Activated CD4-positive, CD25-positive, alpha-beta regulatory T cell treated with anti-CD3 and anti-CD28 coated beads, Interleukin-2, amount 50 U/mL, for 72 hours (primary cell): ENCODE data around the gene PTHLH.

Experiments
- DNase-seq: peaks from one replicate; pipeline ENCODE4 v3.0.0; 2021

The PTHLH gene

DNA sequence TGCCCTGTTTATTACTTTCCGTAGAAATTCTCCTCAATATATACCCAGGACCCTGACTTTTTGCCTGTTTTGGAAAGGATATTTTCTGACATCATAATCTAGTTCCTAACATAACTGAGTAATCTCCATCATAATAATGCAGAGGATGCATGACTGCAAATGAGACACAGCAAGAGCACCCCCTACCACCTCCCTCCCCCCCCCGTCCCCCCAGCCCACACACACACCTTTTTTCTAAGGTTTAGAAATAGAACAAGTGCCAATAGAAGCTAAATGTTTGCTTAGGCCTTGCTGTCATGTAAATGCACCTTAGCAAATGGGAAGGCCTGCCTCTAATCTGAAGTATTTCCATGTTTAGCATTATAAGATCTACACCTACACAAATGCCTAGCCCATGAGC lies at the start of gene PTHLH:
TSS of gene PTHLH (minus strand) at position 13 of the 400 bp plus-strand sequence. CDS start 3,239 bp downstream, outside the sequence.
- DNase-seq: no peak

DNA sequence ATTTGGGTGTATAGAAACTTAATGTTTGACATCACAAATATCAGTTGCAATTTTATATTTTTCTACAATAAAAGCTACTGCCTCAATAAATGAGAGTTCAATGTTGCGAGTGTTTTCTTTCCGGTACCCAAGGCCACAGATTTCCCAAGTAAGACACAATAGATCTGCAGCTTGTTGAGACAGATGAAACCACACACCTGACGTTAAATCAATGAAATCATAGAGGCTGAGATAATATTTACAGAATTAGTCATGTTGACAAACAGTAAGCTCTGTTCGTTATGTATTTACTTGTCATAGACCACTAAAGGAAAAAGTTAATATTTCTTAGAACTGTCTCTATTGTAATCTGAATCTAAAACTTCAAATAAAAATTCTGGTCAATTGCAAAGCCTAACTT lies 49.2 kb upstream of the PTHLH start:
- no peak for DNase-seq

DNA sequence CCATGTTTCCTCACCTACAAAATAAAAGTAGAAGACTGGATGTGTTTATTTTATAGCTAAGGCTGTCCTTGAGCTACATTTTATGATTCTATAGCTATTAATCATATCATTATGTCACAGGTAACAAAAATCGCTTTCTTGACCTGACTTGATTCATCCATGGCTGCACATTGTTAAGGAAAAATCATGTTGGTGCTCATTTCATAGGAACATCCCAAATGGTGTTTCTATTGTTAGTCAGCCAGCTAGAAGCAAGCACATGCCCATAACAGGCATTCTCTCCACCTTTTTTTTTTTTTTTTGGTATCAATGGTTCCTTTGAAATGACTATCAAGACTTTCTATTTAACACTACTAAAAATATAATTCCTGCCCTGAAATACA lies 45.3 kb upstream of the PTHLH start:
- DNase-seq: no peak

DNA sequence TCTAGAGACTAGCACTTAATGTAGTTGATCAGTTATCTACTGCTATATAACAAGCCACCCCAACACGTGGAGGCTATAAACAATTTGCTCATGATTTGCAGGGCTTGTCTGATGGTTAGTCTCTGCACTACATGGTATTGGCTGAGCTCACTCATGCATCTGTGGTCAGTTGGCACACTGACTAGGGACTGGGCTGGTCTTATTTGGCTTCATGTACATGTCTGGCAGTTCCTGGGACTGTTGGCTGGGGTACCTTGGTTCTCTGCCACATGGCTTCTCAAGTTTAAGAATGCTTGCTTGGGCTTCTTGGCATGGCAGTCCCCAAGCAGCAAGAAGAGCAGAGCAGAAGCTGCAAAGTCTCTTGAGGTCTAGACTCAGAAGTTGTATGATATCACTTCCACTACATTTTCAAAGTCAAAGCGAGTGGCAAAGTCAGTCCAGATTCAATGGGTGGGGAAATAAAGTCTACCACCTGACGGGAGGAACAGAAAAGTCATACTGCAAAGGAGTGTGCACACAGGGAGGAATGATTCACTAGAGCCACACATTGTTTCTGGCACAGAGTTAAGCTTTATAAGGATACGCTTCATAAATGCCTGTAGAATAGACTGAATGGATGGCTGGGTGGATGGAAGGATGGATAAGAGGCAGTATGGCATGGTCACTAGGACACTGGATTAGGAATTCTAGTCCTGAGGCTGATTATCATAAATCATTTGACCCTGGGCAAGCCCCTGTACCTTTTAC lies 44.8 kb upstream of the PTHLH start:
- DNase-seq: no peak

DNA sequence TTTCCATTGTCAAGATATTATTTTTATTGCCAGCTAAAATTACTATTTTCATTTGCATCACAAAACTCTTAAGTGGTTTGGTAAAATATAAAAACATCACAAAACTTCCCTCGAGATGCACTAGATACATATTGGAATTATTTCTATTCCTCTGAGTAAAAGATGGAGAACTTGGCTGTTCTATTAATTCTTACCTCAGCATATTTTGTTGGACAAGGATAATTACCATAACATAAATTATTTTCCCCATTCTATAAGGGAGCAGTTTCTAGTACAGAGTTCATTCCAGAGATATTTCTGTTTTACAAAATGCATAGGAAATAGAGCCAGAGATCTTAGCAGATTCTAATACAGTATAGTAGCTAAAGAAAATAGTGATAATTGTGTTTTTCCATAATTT lies 42.6 kb upstream of the PTHLH start:
- DNase-seq: no peak

DNA sequence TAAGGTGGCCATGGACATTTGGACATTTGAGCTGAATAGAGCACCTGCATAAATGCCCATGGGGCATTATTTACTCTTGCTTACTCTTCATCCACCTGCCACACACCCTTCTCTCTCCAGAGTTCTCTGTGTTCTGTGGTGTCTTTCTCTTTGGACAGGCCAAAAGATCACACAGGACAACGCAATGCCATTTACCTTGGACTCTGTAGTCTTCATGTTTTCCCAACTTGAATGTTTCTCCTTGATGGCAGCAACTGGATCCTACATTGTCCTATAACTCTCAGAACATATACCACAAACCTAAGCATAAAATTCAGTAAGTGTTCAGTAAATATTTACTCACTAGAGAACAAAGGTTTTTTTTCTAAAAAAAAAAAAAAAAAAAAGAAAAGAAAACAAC lies 41.7 kb upstream of the PTHLH start:
- no peak for DNase-seq

DNA sequence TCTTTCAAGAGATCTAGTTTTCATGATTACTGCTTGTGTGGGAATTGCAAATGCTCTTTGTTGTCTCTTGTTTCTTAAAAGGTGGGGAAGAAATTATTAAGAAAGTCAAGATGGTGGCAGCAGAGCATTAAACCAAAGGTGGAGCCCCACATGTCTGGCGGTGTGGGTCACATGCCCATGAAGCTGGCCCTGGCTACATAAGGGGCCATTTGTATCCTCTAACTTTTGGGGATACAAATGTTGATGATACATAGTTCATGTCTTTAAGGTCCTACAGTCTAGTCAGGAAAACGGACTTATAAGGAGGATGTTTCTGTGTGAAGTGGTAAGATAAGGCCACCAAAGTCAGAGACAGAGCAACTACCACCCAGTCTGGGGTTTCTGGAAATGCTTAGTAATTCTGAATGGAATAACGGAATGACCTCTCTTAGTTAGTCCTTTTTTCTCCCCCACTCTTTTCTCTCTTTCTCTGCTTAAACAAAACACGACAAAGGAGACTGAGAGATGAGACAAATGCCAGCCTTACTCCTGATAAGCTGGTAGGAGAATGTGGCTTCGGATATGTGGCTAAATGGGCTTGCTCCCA lies 39.9 kb upstream of the PTHLH start:
- DNase-seq: no peak

DNA sequence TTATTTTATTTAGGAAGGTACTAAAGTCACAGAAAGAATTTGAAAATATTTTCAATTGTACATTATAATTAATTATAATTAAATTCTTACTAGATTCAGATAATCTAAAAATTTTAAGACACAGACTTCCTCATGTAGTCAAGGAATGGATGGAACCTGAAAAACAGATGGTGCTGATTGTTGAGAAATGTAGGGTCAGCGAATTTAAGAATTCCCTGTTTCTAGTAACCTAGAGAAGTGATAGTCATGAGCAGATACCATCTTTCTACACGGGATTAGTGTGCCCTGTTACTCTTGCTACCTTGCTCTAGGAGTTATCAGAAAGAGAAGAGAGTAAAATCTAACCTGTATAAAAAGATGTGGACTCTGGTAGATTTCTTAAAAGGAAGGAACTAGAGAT lies 37.5 kb upstream of the PTHLH start:
- no peak for DNase-seq

DNA sequence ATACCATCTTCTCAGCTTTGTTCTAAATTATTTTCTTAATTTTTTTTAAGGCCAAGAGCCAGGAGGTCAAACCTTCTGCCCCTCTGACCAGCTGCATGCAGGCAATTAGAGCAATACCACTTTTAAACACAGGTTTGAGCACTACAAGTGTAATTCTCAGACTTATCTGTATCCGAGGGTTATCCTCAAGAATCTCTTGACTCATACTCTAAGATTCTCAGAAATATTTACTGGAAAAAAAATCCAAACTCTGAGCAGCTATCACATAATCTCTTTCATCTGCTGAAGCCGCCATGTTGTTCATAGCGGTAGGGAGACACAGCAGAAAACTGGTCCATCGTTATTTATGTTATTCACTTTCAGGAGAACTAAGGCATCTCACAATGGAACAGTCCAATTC lies 27.4 kb upstream of the PTHLH start:
- no peak for DNase-seq

DNA sequence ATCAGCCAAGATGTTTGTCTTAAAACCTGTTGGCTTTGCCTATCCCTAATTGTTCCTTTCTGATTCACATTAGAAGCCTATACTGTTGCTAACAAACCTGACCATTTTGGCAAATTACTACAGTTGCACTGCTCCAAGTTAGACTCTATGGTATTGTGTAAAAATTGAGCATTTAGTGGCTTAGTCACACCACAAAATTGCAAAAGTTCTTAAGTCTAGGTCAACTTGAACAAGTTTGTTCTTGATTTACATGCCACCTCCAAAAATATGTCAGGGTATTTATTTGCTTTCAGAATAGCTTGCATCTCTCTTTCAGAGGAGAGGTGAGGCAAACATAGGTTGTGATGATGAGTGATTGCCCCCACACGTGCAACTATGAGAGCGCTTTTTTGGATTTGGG lies 27.0 kb upstream of the PTHLH start:
- DNase-seq: no peak

DNA sequence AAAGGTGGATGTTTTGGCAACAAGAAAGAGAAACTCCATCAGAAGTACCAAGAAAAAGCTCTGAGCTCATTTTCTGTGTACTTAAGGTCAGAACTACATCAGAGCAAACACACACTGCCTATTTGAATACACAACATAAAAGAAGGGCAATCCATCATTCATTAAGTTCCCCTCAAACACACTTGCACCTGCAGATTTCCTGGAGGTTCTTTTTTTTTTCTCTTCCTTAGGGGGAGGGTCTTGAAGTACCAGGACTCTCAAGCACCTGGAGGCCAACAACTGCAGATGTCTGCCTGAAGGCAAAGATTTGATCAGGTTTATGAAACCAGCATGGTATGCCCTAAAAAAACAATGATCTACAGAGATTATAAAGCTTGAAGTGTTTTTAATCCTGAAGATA lies 26.1 kb upstream of the PTHLH start:
- no peak for DNase-seq

DNA sequence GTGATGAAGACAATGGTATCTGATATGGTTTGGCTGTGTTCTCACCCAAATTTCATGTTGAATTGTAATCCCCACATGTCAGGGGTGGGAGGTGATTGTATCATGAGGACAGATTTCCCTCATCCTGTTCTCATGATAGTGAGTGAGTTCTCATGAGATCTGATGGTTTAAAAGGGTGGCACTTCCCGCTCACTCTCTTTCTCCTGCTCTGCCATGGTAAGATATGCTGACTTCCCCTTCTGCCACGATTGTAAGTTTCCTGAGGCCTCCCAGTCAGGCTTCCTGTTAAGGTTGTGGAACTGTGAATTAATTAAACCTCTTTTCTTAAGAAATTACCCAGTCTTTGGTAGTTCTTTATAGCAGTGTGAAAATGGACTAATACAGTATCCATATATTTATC lies 25.6 kb upstream of the PTHLH start:
- DNase-seq: no peak

DNA sequence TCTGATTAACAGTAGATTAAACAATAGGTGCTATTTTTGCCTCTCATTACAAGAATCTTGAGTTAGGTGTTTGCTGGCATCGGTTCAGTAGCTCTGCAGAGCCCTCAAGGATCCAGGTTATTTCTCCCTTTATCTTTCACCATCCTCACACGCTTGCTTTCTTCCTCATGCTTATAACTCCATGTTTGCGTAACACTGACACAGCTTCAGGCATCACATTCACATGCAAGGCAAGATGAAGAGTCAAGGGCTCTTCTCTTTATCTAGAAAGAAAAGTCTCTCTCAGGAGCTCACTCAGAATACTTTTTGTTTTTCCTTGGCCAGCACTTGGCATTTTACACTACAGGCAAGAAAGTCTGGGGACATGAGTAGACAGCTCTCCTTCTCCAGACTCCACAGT lies 24.2 kb upstream of the PTHLH start:
- no peak for DNase-seq

DNA sequence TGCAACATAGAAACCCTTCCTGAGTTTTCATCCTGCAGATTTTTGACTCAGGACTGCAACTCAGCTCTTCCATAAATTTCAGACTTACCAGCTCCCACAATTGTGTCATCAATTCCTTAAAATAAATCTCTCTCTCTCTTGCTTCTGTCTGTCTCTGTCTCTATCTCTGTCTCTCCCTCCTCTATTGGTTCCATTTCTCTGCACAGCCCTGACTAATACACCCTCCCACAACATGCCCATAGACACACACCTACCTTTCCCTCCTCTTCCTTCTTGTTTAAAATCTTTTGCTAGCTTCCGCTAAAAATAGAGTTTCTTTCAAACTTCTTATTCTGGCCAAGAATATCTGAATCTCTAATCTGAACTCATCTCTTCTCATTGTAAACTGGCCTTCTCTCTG lies 22.9 kb upstream of the PTHLH start:
- no peak for DNase-seq

DNA sequence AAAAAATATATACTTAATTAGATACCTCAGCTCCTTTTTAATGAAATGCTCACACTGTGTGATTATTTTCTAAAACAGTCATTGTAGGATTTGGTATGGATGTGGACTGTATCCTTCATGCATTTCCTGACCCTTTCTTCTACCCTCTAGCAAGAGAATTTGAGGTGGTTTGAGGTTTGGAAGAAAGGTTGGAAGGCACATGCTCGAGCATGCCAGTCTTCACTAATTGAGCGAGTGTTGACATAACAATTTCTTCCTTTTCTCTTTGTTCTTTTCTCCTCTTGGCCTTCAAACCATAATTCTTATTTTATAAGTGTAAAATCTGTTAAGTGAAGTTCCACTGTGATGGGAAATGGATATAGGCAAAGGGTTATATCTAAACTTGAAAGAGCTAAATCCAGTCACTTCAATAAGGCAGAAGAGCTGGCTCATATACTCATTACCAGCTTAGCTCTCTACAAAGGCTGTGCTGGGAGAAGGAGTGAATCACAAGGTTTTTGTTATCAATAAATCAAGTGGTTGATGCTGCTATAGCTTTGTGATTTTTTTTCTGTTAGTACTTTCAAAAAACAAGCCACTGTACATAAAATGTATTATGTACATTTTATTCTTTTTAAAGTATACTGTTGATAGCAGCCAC lies 16.2 kb upstream of the PTHLH start:
- no peak for DNase-seq

DNA sequence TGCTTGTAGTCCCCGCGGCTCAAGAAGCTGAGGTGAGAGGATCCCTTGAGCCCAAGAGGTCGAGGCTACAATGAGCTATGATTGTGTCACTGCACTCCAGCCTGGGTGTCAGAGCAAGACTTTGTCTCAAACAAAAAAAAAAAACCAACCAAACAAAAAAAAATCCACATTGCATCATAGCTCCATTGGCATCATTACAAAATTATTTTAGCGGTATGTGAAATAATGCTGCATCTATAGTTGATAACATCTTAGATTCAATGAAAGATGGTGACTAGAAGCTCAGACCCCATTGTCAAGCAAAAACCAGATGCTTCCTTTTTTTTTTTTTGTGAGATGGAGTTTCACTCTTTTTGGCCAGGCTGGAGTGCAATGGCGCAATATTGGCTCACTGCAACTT lies 14.8 kb upstream of the PTHLH start:
- no peak for DNase-seq

DNA sequence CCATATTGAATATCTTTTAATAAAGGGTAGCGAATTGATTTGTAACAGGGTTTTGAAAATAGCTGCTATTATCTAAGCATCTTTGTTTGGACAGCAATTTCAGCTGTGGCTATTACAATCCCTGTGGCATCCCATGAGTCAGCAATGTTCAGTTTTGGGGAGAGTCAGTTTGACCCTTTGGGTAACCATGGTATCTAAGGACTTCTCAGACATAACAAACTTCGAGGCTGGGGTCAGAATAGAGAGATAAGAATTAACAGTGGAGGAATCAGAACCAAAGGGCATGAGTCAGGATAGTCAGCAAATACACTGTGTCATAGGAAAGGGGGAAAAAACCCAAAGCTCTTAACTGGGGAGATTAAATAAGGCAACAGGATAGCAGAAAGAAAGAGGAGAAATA lies 11.7 kb upstream of the PTHLH start:
- DNase-seq: no peak

DNA sequence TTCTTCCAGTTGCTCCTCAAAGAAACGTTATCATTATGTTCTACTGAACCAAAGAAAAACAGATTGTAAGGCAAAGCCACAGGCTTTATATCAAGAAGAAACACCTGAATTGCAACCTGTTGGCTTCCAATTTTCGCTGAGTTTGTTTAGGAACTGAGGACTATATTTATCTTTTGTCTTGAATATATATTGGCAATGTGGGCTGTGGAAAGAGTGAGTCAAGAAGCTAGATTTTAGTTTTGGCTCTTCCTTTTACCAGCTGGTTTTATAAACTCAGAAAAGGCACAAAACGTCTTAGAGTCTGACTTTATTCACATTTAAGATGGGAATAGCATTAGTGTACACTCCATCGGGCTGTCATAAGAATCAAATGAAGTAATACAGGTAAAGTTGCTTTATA lies 10.4 kb upstream of the PTHLH start:
- no peak for DNase-seq

DNA sequence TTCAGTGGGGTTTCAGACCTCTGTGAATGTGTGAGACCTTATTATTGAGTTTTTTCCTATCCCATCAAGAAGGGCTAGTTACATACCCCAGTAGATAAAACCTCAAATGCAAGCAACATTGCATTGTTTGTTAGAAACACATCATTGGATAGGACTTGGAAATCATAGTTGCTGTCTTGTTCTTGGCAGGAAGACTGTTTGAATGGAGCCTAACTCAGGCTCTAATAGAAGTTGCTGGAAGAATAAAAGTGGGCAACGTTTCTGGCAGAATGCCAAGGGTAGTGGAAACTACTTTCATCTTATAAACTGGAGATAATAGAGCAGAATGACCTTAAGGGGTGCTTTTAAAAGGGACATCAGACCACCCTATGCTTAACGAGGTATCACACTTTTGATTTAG lies 9.9 kb upstream of the PTHLH start:
- no peak for DNase-seq

DNA sequence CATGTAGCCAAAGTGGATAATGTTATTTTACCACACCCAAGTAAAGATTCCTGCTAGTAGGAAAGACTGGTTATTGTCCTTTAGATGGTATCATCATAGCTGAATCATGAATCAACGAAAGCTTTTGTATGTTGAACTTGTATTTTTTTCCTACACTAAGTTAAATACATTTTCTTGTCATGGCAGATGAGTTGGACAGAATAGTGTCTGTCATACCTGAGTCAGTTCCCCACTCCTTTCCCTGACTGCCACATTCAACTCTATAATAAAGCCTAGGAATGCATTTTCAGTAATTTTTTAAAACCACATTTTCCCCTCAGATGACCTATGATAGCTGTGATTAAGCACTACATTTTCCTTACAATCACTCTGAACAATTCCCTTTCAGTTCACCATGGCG lies 9.3 kb upstream of the PTHLH start:
- no peak for DNase-seq

DNA sequence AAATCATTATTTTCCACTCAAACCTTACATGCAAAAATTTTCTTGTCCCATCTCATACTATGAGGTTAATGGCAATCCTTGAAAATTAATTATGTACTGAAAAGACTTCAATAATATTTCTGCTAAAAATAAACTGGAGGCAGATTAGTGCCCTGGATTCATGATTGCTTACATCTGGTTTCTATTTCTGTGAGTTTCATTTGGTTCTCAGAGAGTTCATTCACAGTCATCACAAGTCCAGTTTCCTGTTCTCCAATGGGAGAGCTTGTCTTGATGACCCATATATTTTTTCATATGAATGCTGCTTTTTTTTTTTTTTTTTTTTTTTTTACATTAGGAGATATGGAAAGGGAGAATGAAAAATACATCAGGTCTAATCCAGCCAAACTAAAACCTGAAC lies 6.6 kb upstream of the PTHLH start:
- no peak for DNase-seq

DNA sequence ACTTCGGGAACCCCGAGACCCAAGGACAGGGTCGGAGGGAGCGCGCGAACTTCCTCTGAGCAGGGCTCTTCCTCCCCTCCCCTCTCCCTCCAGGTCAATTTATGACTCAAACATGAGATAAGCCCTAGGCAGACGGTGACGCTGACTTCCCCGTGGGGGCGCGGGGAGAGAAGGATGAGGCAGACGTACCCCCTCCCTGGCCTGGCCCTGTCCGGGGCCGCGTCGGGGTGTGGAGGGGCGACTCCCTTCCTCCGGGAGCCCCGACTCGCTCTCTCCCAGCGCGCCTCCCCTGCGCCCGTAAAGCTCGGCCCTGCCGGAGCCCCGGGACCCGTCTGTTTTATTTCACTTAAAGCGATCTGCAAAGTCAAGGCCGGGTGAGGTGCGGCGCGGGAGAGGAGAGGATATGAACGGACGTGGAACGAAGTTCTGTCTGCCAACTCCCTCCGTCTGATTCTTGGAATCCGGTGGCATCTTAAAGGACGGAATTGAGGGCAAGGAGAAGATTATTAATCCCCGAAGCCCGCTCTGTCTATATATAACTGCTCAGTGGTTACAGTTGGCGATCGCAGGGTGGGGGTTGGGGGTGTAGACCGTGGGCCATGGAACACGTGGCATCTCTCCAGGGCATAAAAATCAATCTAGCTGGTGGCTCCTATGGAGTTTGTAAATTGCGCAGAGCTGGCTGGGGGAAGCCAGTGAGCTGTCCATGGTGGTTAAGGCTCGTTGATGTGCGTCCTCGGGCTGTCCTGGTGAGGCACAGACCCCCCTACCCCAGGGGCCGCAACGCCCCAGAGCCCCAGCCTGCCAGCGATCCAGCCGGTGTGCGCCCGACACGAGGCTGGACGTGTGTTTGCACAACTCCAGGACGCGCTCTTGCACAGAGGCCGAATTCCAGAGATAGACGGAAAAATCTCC lies 2.9 kb upstream of the PTHLH start:
- DNase-seq: no peak

DNA sequence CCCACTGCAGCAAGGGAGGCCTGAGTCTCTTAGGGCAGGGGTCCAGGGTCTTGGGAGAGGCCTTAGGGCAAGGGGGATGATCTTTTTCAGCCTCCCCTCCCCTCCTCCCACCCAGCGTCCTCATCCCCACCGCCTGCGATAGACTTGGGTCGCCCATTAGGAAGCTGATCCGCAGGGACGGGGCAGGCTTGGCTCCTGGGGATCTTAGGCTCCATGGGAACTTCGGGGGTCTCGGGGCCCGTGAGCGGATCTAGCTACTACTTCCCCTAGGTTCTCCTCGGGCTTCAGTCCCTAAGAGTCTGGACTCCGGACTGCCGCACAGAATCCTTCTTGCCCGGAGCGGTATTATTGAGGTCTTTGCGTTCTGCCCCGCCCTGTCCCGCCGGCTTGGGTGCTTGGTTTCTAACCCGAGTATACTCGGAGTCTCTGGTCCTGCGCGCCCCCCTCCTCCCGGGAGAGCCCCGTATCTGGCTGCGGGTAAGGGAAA lies 2.2 kb upstream of the PTHLH start:
- no peak for DNase-seq
